ENCODE measurements around the gene DDX52.
A peak's percentile ranks its signal among the peaks of the same experiment; 100 is the strongest.
"Not testable (repeated sequence)": the region's sequence is repeated elsewhere in the genome, so short reads cannot be mapped to it uniquely, and the experiment has no call there.

Gene DDX52

GRCh38 chr17:37643118-37643766 lies at the start of gene DDX52:
Gene DDX52, minus strand, starts transcription at chr17:37643446. Its CDS starts 26 bp downstream, at chr17:37643420.
- peak; percentile 71 to 76 for DNase-seq (ENCODE audit: low read depth in 1 of 2, low spot score in 1 of 2)

GRCh38 chr17:37691807-37692206 lies 48.6 kb upstream of the DDX52 start:
- no peak for DNase-seq (ENCODE audit: low read depth in 1 of 2, low spot score in 1 of 2)

- DNase-seq (ENCODE audit: low read depth in 1 of 2, low spot score in 1 of 2), result no peak
Observed at GRCh38 chr17:37689317-37689716, 46.1 kb upstream of the DDX52 start.

GRCh38 chr17:37683454-37683984 lies 40.3 kb upstream of the DDX52 start:
- DNase-seq (ENCODE audit: low read depth in 1 of 2, low spot score in 1 of 2), result no peak

- DNase-seq (ENCODE audit: low read depth in 1 of 2, low spot score in 1 of 2), result no peak
Observed at GRCh38 chr17:37682007-37682406, 38.8 kb upstream of the DDX52 start.

- not testable (repeated sequence) for DNase-seq (ENCODE audit: low read depth in 1 of 2, low spot score in 1 of 2)
Observed at GRCh38 chr17:37679995-37680394, 36.7 kb upstream of the DDX52 start.

- no peak for DNase-seq (ENCODE audit: low read depth in 1 of 2, low spot score in 1 of 2)
Observed at GRCh38 chr17:37678036-37678435, 34.8 kb upstream of the DDX52 start.

- DNase-seq (ENCODE audit: low read depth in 1 of 2, low spot score in 1 of 2), result no peak
Observed at GRCh38 chr17:37677021-37677420, 33.8 kb upstream of the DDX52 start.

- no peak for DNase-seq (ENCODE audit: low read depth in 1 of 2, low spot score in 1 of 2)
Observed at GRCh38 chr17:37676115-37676925, 33.1 kb upstream of the DDX52 start.

GRCh38 chr17:37674511-37674910 lies 31.3 kb upstream of the DDX52 start:
- no peak for DNase-seq (ENCODE audit: low read depth in 1 of 2, low spot score in 1 of 2)

GRCh38 chr17:37673386-37673785 lies 30.1 kb upstream of the DDX52 start:
- no peak for DNase-seq (ENCODE audit: low read depth in 1 of 2, low spot score in 1 of 2)

GRCh38 chr17:37672548-37673078 lies 29.4 kb upstream of the DDX52 start:
- DNase-seq (ENCODE audit: low read depth in 1 of 2, low spot score in 1 of 2), result no peak

- no peak for DNase-seq (ENCODE audit: low read depth in 1 of 2, low spot score in 1 of 2)
Observed at GRCh38 chr17:37671824-37672547, 28.7 kb upstream of the DDX52 start.

- DNase-seq (ENCODE audit: low read depth in 1 of 2, low spot score in 1 of 2), result no peak
Observed at GRCh38 chr17:37671028-37671823, 28.0 kb upstream of the DDX52 start.

GRCh38 chr17:37667039-37667438 lies 23.8 kb upstream of the DDX52 start:
- no peak for DNase-seq (ENCODE audit: low read depth in 1 of 2, low spot score in 1 of 2)

GRCh38 chr17:37664214-37664613 lies 21.0 kb upstream of the DDX52 start:
- no peak for DNase-seq (ENCODE audit: low read depth in 1 of 2, low spot score in 1 of 2)

GRCh38 chr17:37662353-37662752 lies 19.1 kb upstream of the DDX52 start:
- no peak for DNase-seq (ENCODE audit: low read depth in 1 of 2, low spot score in 1 of 2)

GRCh38 chr17:37661400-37662014 lies 18.3 kb upstream of the DDX52 start:
- DNase-seq (ENCODE audit: low read depth in 1 of 2, low spot score in 1 of 2), result no peak

- no peak for DNase-seq (ENCODE audit: low read depth in 1 of 2, low spot score in 1 of 2)
Observed at GRCh38 chr17:37659925-37660324, 16.7 kb upstream of the DDX52 start.

- DNase-seq (ENCODE audit: low read depth in 1 of 2, low spot score in 1 of 2), result no peak
Observed at GRCh38 chr17:37657202-37657601, 14.0 kb upstream of the DDX52 start.
